ELR (cell line): ENCODE measurements around the gene KCND3.
A peak's percentile ranks its signal among the peaks of the same experiment; 100 is the strongest.

Experiments
- DNase-seq: peaks from one replicate; pipeline ENCODE4 v3.0.0-alpha.2; 2015; ENCODE audit warnings: low read depth

Gene KCND3

GRCh38 chr1:111911776-111912515 lies 77.5 kb downstream of the KCND3 start:
- peak; percentile 19 for DNase-seq

DNA sequence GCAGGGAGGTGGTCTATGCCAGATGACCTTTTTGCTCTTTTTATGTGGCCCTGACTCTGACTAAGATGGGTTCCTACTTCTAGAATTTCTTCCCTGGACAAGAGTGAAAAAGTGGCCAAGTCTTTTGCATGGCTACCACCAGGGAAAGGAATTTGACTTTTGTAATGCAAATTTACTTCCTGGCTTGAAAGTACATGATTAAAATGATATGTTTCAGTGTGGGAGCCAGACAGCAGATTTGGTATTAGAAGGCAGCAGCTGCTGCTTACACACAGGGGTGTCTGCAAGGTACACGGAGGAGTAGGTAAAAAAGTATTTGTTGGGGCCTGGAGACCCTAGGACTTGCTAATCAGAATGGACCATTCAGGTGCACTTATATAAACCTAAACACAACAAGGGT lies 78.4 kb downstream of the KCND3 start:
- no peak for DNase-seq

GRCh38 chr1:111909030-111909429 lies 80.4 kb downstream of the KCND3 start:
- no peak for DNase-seq

DNA sequence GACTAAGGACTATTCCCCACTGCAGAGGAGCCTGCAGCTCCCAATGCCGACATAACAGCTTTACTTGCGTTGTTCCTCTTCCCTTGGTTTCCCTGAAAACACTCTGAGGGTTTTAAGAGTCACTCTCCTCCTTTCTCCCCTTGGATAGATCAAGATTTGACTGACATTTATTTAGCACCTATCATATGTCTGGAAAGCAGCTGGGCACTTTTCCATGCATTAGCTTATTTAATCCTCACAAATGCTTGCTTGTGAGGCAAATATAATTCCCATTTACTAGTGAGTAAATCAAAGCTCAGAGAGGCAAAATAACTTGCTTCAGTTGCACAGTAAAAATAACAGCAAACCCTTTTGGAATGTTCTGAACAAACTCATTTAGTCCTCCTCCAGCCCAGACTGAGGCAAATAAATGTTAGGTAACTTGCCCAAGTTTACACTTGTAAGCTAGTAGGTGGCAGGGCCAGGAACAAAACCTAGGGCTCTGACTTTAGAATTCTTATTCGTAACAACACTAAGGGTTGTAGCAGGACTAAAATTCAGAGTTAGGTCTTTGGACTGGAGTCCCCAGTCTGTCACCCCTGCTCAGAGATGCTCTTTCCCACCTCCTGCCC lies 81.4 kb downstream of the KCND3 start:
- no peak for DNase-seq

DNA sequence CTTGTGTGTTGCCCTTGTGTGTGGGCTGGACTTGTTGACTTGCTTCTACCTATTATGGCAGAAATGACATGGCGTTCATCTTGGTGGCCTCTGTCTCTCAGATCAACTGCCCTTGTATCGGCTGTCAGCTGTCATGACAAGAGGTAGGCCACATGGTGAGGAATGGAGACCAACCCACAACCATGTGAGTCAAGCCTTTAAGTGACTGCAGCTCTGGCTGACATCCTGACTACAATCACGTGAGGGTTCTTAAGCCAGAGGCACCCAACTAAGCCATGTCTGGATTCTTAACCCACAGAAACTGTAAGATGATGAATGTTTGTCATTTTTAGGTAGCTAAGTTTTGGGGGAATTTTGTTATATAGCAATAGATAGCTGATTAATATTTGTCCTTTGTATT lies 82.1 kb downstream of the KCND3 start:
- DNase-seq: no peak

DNA sequence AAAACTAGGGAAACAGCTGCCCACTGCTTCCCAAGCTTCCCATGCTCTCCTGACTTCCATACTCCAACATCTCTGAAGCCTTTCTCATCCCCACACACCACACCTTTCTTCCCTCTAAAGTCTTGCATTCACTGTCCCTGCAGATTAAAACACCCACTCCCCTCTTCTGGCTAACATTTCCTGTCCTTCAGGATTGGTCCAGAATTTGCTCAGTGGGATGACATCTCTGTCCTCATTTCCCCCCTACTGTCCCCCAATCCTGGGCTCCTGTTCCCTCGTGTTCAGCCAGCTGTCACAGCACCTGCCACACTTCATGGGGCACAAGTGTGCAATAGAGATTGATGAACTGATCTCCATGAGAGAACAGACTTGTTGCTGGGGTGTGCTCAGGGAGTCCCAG lies 82.7 kb downstream of the KCND3 start:
- DNase-seq: no peak

DNA sequence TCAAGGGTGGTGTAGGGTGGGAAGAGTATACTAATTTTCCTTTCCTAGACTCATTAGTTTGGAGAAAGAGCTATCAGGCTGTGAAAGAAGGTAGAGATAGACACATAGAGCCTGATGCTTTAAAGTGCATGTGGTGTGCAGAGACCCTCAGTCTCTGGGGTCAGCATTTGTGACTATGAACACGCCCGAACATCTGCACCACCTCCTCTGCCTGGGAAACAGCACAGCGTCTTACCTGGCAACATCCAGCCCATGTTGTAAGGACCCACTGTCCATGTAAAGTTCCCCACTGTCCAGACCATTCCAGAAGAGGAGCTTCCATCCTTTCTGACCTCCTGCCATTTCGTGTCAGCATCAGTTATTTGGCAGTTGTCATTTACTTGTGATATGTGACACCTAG lies 83.4 kb downstream of the KCND3 start:
- no peak for DNase-seq

DNA sequence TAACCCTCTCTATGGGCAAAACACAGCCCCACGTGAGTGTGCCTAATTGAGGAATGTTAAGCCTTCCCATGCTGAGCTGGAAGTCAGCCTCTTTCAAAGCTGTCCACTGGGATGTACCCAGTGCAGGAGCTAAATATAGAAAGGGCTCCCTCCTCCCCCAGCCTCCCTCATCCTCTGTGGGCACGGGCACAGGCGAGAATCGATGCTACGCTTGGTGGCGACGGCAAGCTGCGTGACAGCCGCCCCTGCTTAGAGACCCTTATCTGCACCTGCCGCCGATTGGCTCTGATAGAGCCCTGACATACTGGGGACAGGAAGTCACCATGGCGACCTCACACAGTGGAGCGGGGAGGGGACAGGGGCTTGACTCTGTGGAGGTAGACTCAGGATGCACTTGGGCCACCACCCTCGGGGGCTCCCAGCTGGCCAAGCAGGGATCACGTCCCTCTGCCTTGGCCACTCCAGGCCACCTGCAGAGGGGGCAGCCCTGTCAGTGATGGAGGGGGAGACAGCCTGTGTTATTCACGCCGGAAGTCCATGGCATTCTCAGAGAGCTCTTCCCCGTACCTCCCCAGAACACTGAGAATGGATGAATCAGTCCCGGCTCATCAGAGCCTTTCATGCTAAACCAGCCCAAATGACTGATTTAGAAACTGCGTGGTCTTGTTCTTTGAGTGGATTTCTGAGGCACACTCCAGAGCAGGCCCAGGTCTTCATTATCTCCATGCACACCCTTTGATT lies 84.8 kb downstream of the KCND3 start:
- DNase-seq: peak; percentile 35

DNA sequence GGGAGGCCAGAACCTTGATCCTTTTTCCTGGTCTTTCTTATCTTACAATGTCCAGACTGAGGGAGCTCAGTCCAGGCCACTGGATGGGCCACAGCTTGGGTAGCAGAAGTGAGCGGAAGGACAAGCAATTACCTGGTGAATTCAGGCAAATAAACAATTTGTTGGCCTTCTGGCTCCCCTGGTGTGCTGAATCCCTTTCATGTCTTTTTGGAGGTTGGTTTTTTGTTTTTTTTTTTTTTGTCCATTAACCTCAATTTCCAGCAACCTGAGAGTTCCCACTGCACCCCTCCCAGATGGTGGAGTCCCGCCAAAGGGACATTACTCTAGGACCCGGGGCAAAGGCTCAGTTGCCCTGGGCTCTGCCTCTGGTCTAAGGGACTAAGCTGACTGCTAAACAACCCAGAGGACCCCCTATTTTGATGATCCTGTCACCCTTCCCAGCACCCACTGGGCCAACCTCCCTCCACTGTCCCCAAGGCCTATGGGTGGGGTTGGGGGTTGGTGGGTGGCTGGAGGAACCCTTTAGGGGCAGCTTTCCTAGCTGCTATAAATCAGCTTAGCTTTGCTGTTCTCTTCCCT lies 85.5 kb downstream of the KCND3 start:
- DNase-seq: no peak

- DNase-seq: no peak
Measured at GRCh38 chr1:111903148-111903870, 86.2 kb downstream of the KCND3 start.

GRCh38 chr1:111895469-111895868 lies 94.0 kb downstream of the KCND3 start:
- DNase-seq: no peak

DNA sequence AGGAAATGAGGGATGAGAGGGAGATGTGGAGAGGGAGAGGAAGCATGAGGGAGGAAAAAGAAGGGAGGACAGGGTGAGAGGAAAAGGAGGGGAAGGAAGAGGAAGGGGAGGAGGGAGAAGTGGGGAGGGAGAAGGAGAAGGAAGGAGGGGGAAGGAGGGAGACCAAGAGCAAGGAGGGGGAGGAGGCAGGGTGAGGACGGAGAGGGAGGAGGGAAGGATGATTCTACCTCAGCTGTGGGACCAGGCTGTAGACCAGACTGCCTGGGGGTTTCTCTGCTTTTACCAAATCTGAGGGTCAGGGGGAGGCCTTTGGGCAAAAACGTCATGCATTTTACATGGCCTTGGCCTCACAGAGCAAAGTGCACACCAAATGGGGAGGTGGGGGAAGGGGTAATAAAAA lies 94.5 kb downstream of the KCND3 start:
- DNase-seq: no peak

DNA sequence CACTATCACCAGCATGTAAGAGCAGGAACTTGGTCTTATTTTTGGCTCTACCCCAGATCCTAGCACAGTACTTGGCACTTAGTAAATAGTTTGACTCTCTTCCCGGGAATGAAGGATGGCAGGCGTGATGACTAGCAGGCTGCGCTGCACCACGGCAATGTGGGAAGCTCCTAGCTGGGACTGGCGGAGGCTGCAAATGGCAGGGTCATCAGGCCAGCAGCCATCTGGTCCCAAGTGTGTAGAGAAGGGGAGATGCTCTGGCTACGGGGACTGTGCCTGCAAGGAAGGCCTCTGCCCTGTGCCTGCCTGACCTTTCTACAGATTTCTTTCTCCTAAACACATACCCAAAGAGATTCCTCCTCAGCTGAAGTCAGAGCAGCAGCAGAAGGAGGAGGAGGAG lies 95.0 kb downstream of the KCND3 start:
- no peak for DNase-seq

DNA sequence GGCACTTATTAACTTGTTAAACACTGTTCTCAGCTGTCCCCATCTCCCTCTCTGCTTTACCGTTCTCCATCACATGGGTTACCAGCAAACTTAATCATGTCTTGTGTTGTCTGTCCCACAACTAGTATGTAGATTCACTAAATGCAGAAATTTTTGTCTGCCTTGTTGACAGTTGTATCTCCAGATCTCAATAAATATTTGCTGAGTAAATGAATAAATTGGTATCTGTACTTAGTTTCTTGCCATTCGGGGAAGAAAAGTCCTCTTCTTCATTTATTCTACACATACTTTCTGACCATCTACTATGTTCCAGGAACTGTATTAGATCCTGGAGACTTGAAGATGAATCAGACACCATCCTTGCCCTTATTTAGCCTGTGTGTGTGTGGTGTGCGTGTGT lies 97.9 kb downstream of the KCND3 start:
- DNase-seq: no peak

- no peak for DNase-seq
Measured at GRCh38 chr1:111888740-111889376, 100.6 kb downstream of the KCND3 start.

DNA sequence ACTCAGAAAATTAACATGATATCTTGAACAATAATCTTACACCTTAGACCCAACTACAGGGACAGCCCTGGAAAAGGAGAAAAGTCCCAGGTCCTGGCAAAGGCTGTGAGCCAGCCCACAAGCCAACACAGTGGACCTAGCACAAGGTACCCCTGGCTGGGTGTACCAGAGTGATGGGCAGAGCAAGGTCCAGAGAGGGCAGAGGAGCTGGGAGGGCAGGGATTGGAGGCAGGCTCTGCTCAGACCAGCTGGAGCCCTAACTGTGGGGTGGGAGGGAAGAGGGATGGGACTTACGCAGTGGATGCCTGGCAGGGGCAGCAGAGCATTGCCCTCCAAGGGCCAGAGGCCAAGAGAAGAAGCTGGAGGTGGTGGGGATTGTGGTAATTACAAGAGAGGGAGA lies 101.6 kb downstream of the KCND3 start:
- DNase-seq: no peak

DNA sequence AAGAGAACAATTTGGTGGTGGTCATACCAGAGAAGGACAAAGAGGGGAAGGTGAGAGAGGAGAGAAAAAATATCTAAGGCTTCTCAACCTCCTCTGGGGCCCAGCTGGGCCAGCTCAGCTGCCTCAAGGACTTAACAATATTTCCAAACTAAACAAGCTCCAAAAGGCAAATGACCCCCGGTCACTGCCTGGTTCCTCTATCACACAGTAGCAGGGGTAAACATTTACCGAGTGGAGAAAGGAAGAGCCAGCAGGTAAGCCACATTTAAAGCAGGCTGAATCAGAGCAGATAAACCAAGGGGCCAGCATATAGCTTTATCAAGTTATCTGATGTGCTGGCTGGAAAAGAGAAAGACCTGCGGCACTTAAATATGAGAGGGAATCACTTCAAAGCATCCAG lies 102.1 kb downstream of the KCND3 start:
- DNase-seq: no peak

GRCh38 chr1:111886741-111887140 lies 102.7 kb downstream of the KCND3 start:
- DNase-seq: no peak

GRCh38 chr1:111884772-111885443 lies 104.6 kb downstream of the KCND3 start:
- no peak for DNase-seq

- no peak for DNase-seq
Measured at GRCh38 chr1:111882986-111883560, 106.4 kb downstream of the KCND3 start.

- DNase-seq: no peak
Measured at GRCh38 chr1:111882559-111882958, 106.9 kb downstream of the KCND3 start.
